Mucosa of descending colon (tissue), 3 donors: ENCODE results near the gene CCDC167. TPM values are rescaled to one million over a fixed set of nuclear protein-coding genes. Genes with fewer than 3 reads are reported as not detected.
"Not testable (repeated sequence)": the region's sequence is repeated elsewhere in the genome, so short reads cannot be mapped to it uniquely, and the experiment has no call there.

ENCODE experiments used
- ATAC-seq: fragments of 200-7000 bp; cut with Tn5 transposase; one replicate; pipeline ENCODE4 v1.9.1; 2020; ENCODE audit warnings: mild to moderate bottlenecking, moderate library complexity
- DNase-seq, 3 donors: peaks; one replicate each; pipeline ENCODE4 v3.0.0-alpha.2; 2020
- H3K36me3 ChIP-seq: fragments of 200-600 bp; one replicate; pipeline ENCODE4 v1.8.0; 2021; ENCODE audit warnings: low read depth, mild to moderate bottlenecking
- H3K4me1 ChIP-seq: fragments of 200-600 bp; one replicate; pipeline ENCODE4 v1.8.0; 2021; ENCODE audit warnings: low read depth, mild to moderate bottlenecking
- H3K4me3 ChIP-seq: fragments of 200-600 bp; one replicate; pipeline ENCODE4 v1.8.0; 2021; ENCODE audit warnings: mild to moderate bottlenecking
- H3K9me3 ChIP-seq: fragments of 200-600 bp; one replicate; pipeline ENCODE4 v1.8.0; 2021; ENCODE audit warnings: mild to moderate bottlenecking
- CTCF ChIP-seq: fragments of 200-600 bp; IDR thresholded peaks from one replicate; pipeline ENCODE4 v1.8.0; 2022; ENCODE audit warnings: antibody characterized with exemption, mild to moderate bottlenecking
- intact Hi-C, 2 donors: fragments of 100-400 bp; cut with DNase I in 1 of 2; cut with micrococcal nuclease in 1 of 2; formaldehyde crosslinking; loops; one replicate each; pipeline versions ENCODE4 v1.11.0 to v1.11.1; 2022; cut with DNase I, micrococcal nuclease
- total RNA-seq, 3 donors: library from RNA; stranded (reverse); fragmentation: NEBNext Ultra II Directional in 2 of 3; extraction: Animal tissue kit (Norgen Biotek cat#: 25700) in 2 of 3; gene quantifications; one replicate each; pipeline versions ENCODE4 v1.2.1 to v1.2.4, GENCODE V29; 2021 to 2023
- donor health status: DM: no; HTN: no; CAD: no; lungs with moderate emphysema.
- donor health status: DM: no; HTN: no; CAD: no.
- donor health status: DM: no; HTN: yes; CAD: no.

Gene CCDC167
- total RNA-seq, 3 donors from 2014 or later, result 5.4 to 13.4 (median 12.1) TPM

GRCh38 chr6:37502703-37503291 is 3.1 kb upstream of the CCDC167 start:
- Histone ChIP-seq H3K4me3 (no peak overlapping the region), H3K9me3 (no peaks in the 10 kb centered on the region), H3K36me3 (no peaks in the 10 kb centered on the region), H3K4me1 (peaks cover 7% of the 10 kb centered on the region)
- DNase-seq, result no peak
- ATAC-seq, result peak; percentile 19
- intact Hi-C loops, result no loop called here
- TF ChIP-seq CTCF, result no peak

- DNase-seq, result no peak
- Histone ChIP-seq H3K4me1 (peaks cover 7% of the 10 kb centered on the region), H3K4me3 (no peak overlapping the region), H3K9me3 (no peaks in the 10 kb centered on the region), H3K36me3 (no peaks in the 10 kb centered on the region)
- peak; percentile 14 for ATAC-seq
- intact Hi-C loops, result no loop called here
- TF ChIP-seq CTCF, result no peak
These were observed 2.2 kb upstream of the CCDC167 start for GRCh38 chr6:37501632-37502491.

GRCh38 chr6:37500904-37501303 is 1.2 kb upstream of the CCDC167 start:
- ATAC-seq, DNase-seq, H3K4me1 ChIP-seq, intact Hi-C loops, H3K9me3 ChIP-seq, H3K36me3 ChIP-seq, H3K4me3 ChIP-seq: not testable (repeated sequence)

- H3K4me3 ChIP-seq, result no peak overlapping the region
- no peaks in the 10 kb centered on the region for H3K9me3 ChIP-seq
- no peak for DNase-seq
- no peaks in the 10 kb centered on the region for H3K36me3 ChIP-seq
- intact Hi-C loops, result no loop called here
- H3K4me1 ChIP-seq, result peaks cover 7% of the 10 kb centered on the region
- no peak for TF ChIP-seq CTCF
- ATAC-seq, result no peak
These were observed 558 bp upstream of the CCDC167 start for GRCh38 chr6:37500294-37500608.

GRCh38 chr6:37496951-37497885 is 2.5 kb downstream of the CCDC167 start:
- DNase-seq (no peak), ATAC-seq (no peak)
- peaks cover 5% of the 10 kb centered on the region for H3K4me1 ChIP-seq
- H3K4me3 ChIP-seq, result no peak overlapping the region
- H3K36me3 ChIP-seq, result no peaks in the 10 kb centered on the region
- no peak for TF ChIP-seq CTCF
- no peaks in the 10 kb centered on the region for H3K9me3 ChIP-seq
- intact Hi-C loops, result no loop called here
